Ascending aorta (tissue), 2 donors: ENCODE results near the gene TMEM171. TPM values are rescaled to one million over a fixed set of nuclear protein-coding genes. Genes with fewer than 3 reads are reported as not detected.

ENCODE experiments used
- DNase-seq, 2 donors: peaks; one replicate each; pipeline ENCODE4 v3.0.0-alpha.2; 2019; ENCODE audit warnings: low spot score in 2 of 2
- H3K27ac ChIP-seq, 2 donors: fragments of 200-600 bp; sonication (generic); one replicate each; pipeline ENCODE4 v1.5.1; 2016 to 2017; ENCODE audit warnings: mild to moderate bottlenecking in 1 of 2
- H3K27me3 ChIP-seq: fragments of 200-600 bp; sonication (generic); one replicate; pipeline ENCODE4 v1.5.1; 2017
- H3K36me3 ChIP-seq, 2 donors: fragments of 200-600 bp; sonication (generic); one replicate each; pipeline ENCODE4 v1.5.1; 2016
- H3K4me1 ChIP-seq, 2 donors: fragments of 200-600 bp; sonication (generic); one replicate each; pipeline ENCODE4 v1.5.1; 2016 to 2017; ENCODE audit warnings: mild to moderate bottlenecking in 1 of 2
- H3K4me3 ChIP-seq, 2 donors: fragments of 200-600 bp; sonication (generic); one replicate each; pipeline ENCODE4 v1.5.1; 2016 to 2017; ENCODE audit warnings: mild to moderate bottlenecking in 1 of 2
- H3K9me3 ChIP-seq, 2 donors: fragments of 200-600 bp; sonication (generic); one replicate each; pipeline ENCODE4 v1.5.1; 2016
- CTCF ChIP-seq, 3 experiments: fragments of 200-600 bp in 2 of 3; fragments of 450-650 bp in 1 of 3; sonication (generic) in 2 of 3; IDR thresholded peaks; one replicate each; pipeline ENCODE4 v1.5.1; 2016 to 2019; ENCODE audit warnings: antibody characterized with exemption in 3 of 3, mild to moderate bottlenecking in 1 of 3, moderate library complexity in 1 of 3
- intact Hi-C: fragments of 100-400 bp; cut with DNase I; formaldehyde crosslinking; loops from one replicate; pipeline ENCODE4 v1.15.1; 2023
- total RNA-seq: library from RNA; depleted of rRNA; stranded (reverse); fragments of >200 nt; gene quantifications from one replicate; pipeline ENCODE4 v1.1.0, GENCODE V29; 2016

TMEM171 gene
- total RNA-seq, 1 donor from 2014 or later: not detected

- TF ChIP-seq CTCF (IDR thresholded peaks at IDR 0.05): no peak
- no peaks in the 10 kb centered on the region for H3K4me1 ChIP-seq
- no peaks in the 10 kb centered on the region for H3K36me3 ChIP-seq
- no peaks in the 10 kb centered on the region for H3K27me3 ChIP-seq
- no peak for DNase-seq
- intact Hi-C loops: no loop called here
- no peak overlapping the region for H3K27ac ChIP-seq
- no peaks in the 10 kb centered on the region for H3K9me3 ChIP-seq
- H3K4me3 ChIP-seq: no peak overlapping the region
These were observed 60.2 kb downstream of the TMEM171 start for GRCh38 chr5:73180566-73180965.

Other genes starting within 250 kb of the TMEM171 start
- 10.7 TPM for gene FCHO2, start 164.5 kb upstream of the TMEM171 start, total RNA-seq
- not detected for gene TMEM174, start 52.6 kb downstream of the TMEM171 start, total RNA-seq